GM13976 (cell line): ENCODE results near the gene IFITM10.
A peak's percentile ranks its signal among the peaks of the same experiment; 100 is the strongest.

Experiments
- DNase-seq: peaks from one replicate; pipeline ENCODE4 v3.0.0; 2012; ENCODE audit warnings: low spot score
- CTCF ChIP-seq: IDR thresholded peaks from 2 replicates; pipeline ENCODE4 v1.5.1; 2012; ENCODE audit warnings: borderline replicate concordance, mild to moderate bottlenecking; ENCODE audit not compliant: insufficient read depth; ENCODE audit errors: extremely low read depth, missing control alignments, control extremely low read depth
- in situ Hi-C: fragments of 300-500 bp; cut with MboI; formaldehyde crosslinking; loops from one replicate; pipeline ENCODE4 v1.12.0; 2022; ENCODE audit warnings: low sequenced_read_pairs, mixed read lengths, inconsistent platforms; ENCODE audit not compliant: unreplicated experiment

IFITM10 gene

GRCh38 chr11:1699771-1700170, 50.6 kb downstream of the IFITM10 start:
- in situ Hi-C loops: loop anchor here (10.0 kb wide), 1 partner anchor 115 kb away; no protein-coding TSS in a partner anchor
- no peak for DNase-seq
- TF ChIP-seq CTCF: no peak

- in situ Hi-C loops: loop anchor here (10.0 kb wide), 1 partner anchor 118 kb away; no protein-coding TSS in a partner anchor
- DNase-seq: no peak
- TF ChIP-seq CTCF: no peak
Measured at GRCh38 chr11:1696608-1697570, 53.5 kb downstream of the IFITM10 start, which contains the start of gene KRTAP5-6. Gene KRTAP5-6 (plus strand): TSS chr11:1697195. CDS start chr11:1697246, 51 bp downstream.

GRCh38 chr11:1695548-1696108, 54.8 kb downstream of the IFITM10 start:
- DNase-seq: no peak
- no peak for TF ChIP-seq CTCF
- in situ Hi-C loops: loop anchor here (10.0 kb wide), 1 partner anchor 119 kb away; no protein-coding TSS in a partner anchor

GRCh38 chr11:1694846-1695547, 55.4 kb downstream of the IFITM10 start:
- in situ Hi-C loops: loop anchor here (10.0 kb wide), 1 partner anchor 120 kb away; no protein-coding TSS in a partner anchor
- no peak for TF ChIP-seq CTCF
- DNase-seq: no peak

GRCh38 chr11:1694064-1694845, 56.1 kb downstream of the IFITM10 start:
- in situ Hi-C loops: loop anchor here (10.0 kb wide), 1 partner anchor 121 kb away; no protein-coding TSS in a partner anchor
- peak; percentile 95 for DNase-seq
- TF ChIP-seq CTCF: peak; percentile 93
